Ovary (tissue), 9 donors: ENCODE results near the gene TEX19. TPM values are rescaled to one million over a fixed set of nuclear protein-coding genes. Genes with fewer than 3 reads are reported as not detected.

Source experiments
- DNase-seq, 5 donors: peaks; one replicate each; pipeline ENCODE4 v3.0.0-alpha.2; 2019 to 2020
- H3K27ac ChIP-seq, 2 donors: fragments of 200-600 bp; one replicate each; pipeline versions ENCODE4 v1.5.1 to v1.8.0; 2019 to 2022
- H3K27me3 ChIP-seq: fragments of 200-600 bp; one replicate; pipeline ENCODE4 v1.8.0; 2022
- H3K36me3 ChIP-seq: fragments of 200-600 bp; sonication (generic); one replicate; pipeline ENCODE4 v1.5.1; 2019
- H3K4me1 ChIP-seq: one replicate; pipeline ENCODE4 v1.8.1; 2013; ENCODE audit warnings: mild to moderate bottlenecking, moderate library complexity; ENCODE audit not compliant: insufficient read depth
- H3K4me3 ChIP-seq: fragments of 200-600 bp; sonication (generic); one replicate; pipeline ENCODE4 v1.5.1; 2017
- H3K9me3 ChIP-seq, 2 donors: fragments of 200-600 bp in 1 of 2; sonication (generic) in 1 of 2; one replicate each; pipeline versions ENCODE4 v1.5.1 to v1.8.1; 2013 to 2019; ENCODE audit warnings: mild to moderate bottlenecking in 1 of 2, moderate library complexity in 1 of 2
- CTCF ChIP-seq, 3 donors: fragments of 450-650 bp in 2 of 3; fragments of 200-600 bp in 1 of 3; IDR thresholded peaks; one replicate each; pipeline versions ENCODE4 v1.5.1 to v1.8.0; 2016 to 2022; ENCODE audit warnings: antibody characterized with exemption in 3 of 3, mild to moderate bottlenecking in 1 of 3
- EP300 ChIP-seq: sonication (generic); formaldehyde crosslinking; IDR thresholded peaks from one replicate; pipeline ENCODE4 v1.6.1; 2017; ENCODE audit warnings: antibody characterized with exemption
- POLR2A ChIP-seq: fragments of 450-650 bp; IDR thresholded peaks from one replicate; pipeline ENCODE4 v1.6.1; 2017; ENCODE audit warnings: antibody characterized with exemption, mild to moderate bottlenecking, moderate library complexity
- WGBS, 3 donors: extraction: QIAGEN DNeasy Blood & Tissue Kit in 1 of 3; methylation state at CpG; one replicate each; pipeline versions ENCODE4 v1.1.5 to v1.1.7; 2013 to 2017; 5-methylcytosine and 5-hydroxymethylcytosine counted together
- intact Hi-C, 4 donors: fragments of 100-400 bp; cut with DNase I; formaldehyde crosslinking; loops; one replicate each; pipeline versions ENCODE4 v1.11.0 to v1.15.1; 2022 to 2023
- polyA plus RNA-seq, 2 donors: library from polyadenylated mRNA; stranded (reverse); fragments of 200-250 nt in 1 of 2; fragments of 350-450 nt in 1 of 2; fragmentation: Illumina TruSeq in 1 of 2; extraction: RNeasy Lipid Tissue Mini Kit (QIAGEN cat#74804) in 1 of 2; gene quantifications; one replicate each; pipeline ENCODE4 v1.2.3, GENCODE V29; 2013 to 2014
- total RNA-seq, 7 donors: library from RNA; depleted of rRNA in 2 of 7; stranded (reverse); fragments of >200 nt in 2 of 7; fragmentation: NEBNext Ultra II Directional in 3 of 7; extraction: Animal tissue kit (Norgen Biotek cat#: 25700) in 3 of 7; gene quantifications; one replicate each; pipeline versions ENCODE4 v1.1.0 to v1.2.4, GENCODE V29; 2016 to 2023
- donor health status: DM: no; HTN: no; CAD: no; lungs with moderate emphysema.
- donor health status: DM: no; HTN: no; CAD: no.
- donor health status: Bipolar disorder and iron deficiency.
- donor health status: DM: yes; HTN: yes; CAD: no.
- donor health status: DM: no; HTN: no; CAD: no.
- donor health status: DM: yes; HTN: yes; CAD: no.

Gene TEX19
- total and polyA plus RNA-seq, 9 donors: not detected

GRCh38 chr17:82319619-82320062 is 39.4 kb upstream of the TEX19 start:
- no peaks in the 10 kb centered on the region for H3K9me3 ChIP-seq
- H3K27ac ChIP-seq: no peak overlapping the region
- 85 to 89% (median 88%) methylated on average over 35 of the region's 35 CpGs for WGBS, 3 donors
- peaks cover 3% of the 10 kb centered on the region for H3K4me1 ChIP-seq
- no peak for TF ChIP-seq CTCF (IDR thresholded peaks at IDR 0.05)
- TF ChIP-seq EP300: no peak
- no peak for TF ChIP-seq POLR2A
- no peak overlapping the region for H3K4me3 ChIP-seq
- no peak for DNase-seq
- no peaks in the 10 kb centered on the region for H3K36me3 ChIP-seq
- intact Hi-C loops: loop anchor here (2.0 to 10.0 kb wide), 6 partner anchors 75 to 295 kb away; partner anchors contain the start of genes CENPX (in 1 of the 4) and LRRC45 (in 1 of the 4)
- no peaks in the 10 kb centered on the region for H3K27me3 ChIP-seq

- Histone ChIP-seq H3K27me3 (no peaks in the 10 kb centered on the region), H3K4me3 (no peak overlapping the region), H3K36me3 (no peaks in the 10 kb centered on the region), H3K27ac (no peak overlapping the region), H3K4me1 (peaks cover 3% of the 10 kb centered on the region), H3K9me3 (no peaks in the 10 kb centered on the region)
- DNase-seq: no peak
- intact Hi-C loops: loop anchor here (2.0 to 10.0 kb wide), 6 partner anchors 75 to 295 kb away; partner anchors contain the start of genes CENPX (in 1 of the 4) and LRRC45 (in 1 of the 4)
- WGBS, 3 donors: 61 to 72% (median 66%) methylated on average over 26 of the region's 26 CpGs
- TF ChIP-seq EP300: no peak
- TF ChIP-seq CTCF (IDR thresholded peaks at IDR 0.05): no peak
- TF ChIP-seq POLR2A: no peak
Measured at GRCh38 chr17:82320140-82320840, 38.8 kb upstream of the TEX19 start.

- H3K27ac ChIP-seq: no peak overlapping the region
- H3K4me1 ChIP-seq: peaks cover 2% of the 10 kb centered on the region
- no peak overlapping the region for H3K4me3 ChIP-seq
- WGBS, 3 donors: 41 to 55% (median 42%) methylated on average over 55 to 65 of the region's 65 CpGs
- H3K36me3 ChIP-seq: no peaks in the 10 kb centered on the region
- H3K9me3 ChIP-seq: no peaks in the 10 kb centered on the region
- TF ChIP-seq POLR2A: no peak
- no peak for TF ChIP-seq EP300
- TF ChIP-seq CTCF (IDR thresholded peaks at IDR 0.05): peak; percentile 72 to 93 (median 93)
- intact Hi-C loops: loop anchor here (2.0 to 10.0 kb wide), 6 partner anchors 76 to 296 kb away; partner anchors contain the start of genes CENPX (in 1 of the 4) and LRRC45 (in 1 of the 4)
- peak in 2 of 5 donors; percentile 57 to 58 for DNase-seq
- H3K27me3 ChIP-seq: no peaks in the 10 kb centered on the region
Measured at GRCh38 chr17:82320956-82321927, 37.8 kb upstream of the TEX19 start.

- no peak for DNase-seq
- Histone ChIP-seq H3K9me3 (no peaks in the 10 kb centered on the region), H3K36me3 (no peaks in the 10 kb centered on the region), H3K4me3 (no peak overlapping the region), H3K27me3 (no peaks in the 10 kb centered on the region), H3K4me1 (peaks cover 2% of the 10 kb centered on the region), H3K27ac (no peak overlapping the region)
- no peak for TF ChIP-seq POLR2A
- no peak for TF ChIP-seq CTCF (IDR thresholded peaks at IDR 0.05)
- no peak for TF ChIP-seq EP300
- intact Hi-C loops: loop anchor here (2.0 to 10.0 kb wide), 7 partner anchors 77 to 297 kb away; partner anchors contain the start of genes CENPX (in 1 of the 4) and LRRC45 (in 1 of the 4)
- 71 to 80% (median 77%) methylated on average over 17 to 21 of the region's 21 CpGs for WGBS, 3 donors
Measured at GRCh38 chr17:82321947-82322466, 37.0 kb upstream of the TEX19 start.
